PC-3 (cell line): ENCODE results near the gene PTPRD. TPM values are rescaled to one million over a fixed set of nuclear protein-coding genes. Genes with fewer than 3 reads are reported as not detected.

Source experiments
- ATAC-seq: fragments of 200-7000 bp; cut with Tn5 transposase; 2 replicates; pipeline ENCODE4 v1.9.1; 2020; ENCODE audit warnings: mild to moderate bottlenecking, moderate library complexity
- BruUV-seq: library from RNA; stranded (reverse); fragments of 400-500 nt; replicated peaks from 2 replicates; lab custom pipeline; 2021; lab: Mats Ljungman, UMichigan
- CTCF ChIA-PET: fragments of 300-600 bp; sonication (Branson Sonifier 250); formaldehyde crosslinking; loops from one replicate; lab custom pipeline; 2022; ENCODE audit warnings: antibody characterized with exemption; lab: Charles Lee
- POLR2A ChIA-PET: fragments of 300-600 bp; sonication (Branson Sonifier 250); formaldehyde crosslinking; loops from one replicate; lab custom pipeline; 2022; ENCODE audit warnings: antibody characterized with exemption; ENCODE audit not compliant: unreplicated experiment; lab: Charles Lee
- DNase-seq: peaks from one replicate; pipeline ENCODE4 v3.0.0-alpha.2; 2015
- H2AFZ ChIP-seq: fragments of 300-600 bp; sonication (generic); 2 replicates; pipeline ENCODE4 v1.6.0; 2016; ENCODE audit warnings: antibody characterized with exemption, low read length
- H3F3A ChIP-seq: fragments of 300-600 bp; sonication (generic); one replicate; pipeline ENCODE4 v1.6.0; 2017; ENCODE audit warnings: antibody characterized with exemption, low read length, control low read depth, mild to moderate bottlenecking; ENCODE audit not compliant: unreplicated experiment
- H3K27ac ChIP-seq: fragments of 300-600 bp; sonication (generic); 2 replicates; pipeline ENCODE4 v1.5.1; 2016; ENCODE audit warnings: mild to moderate bottlenecking, low read length
- H3K27me3 ChIP-seq: fragments of 300-600 bp; sonication (generic); 2 replicates; pipeline ENCODE4 v1.6.1; 2016; ENCODE audit warnings: low read length, mixed read lengths
- H3K36me3 ChIP-seq: fragments of 300-600 bp; sonication (generic); 2 replicates; pipeline ENCODE4 v1.6.1; 2016; ENCODE audit warnings: low read depth, mixed run types, low read length, mixed read lengths
- H3K4me1 ChIP-seq: fragments of 300-600 bp; sonication (generic); 2 replicates; pipeline ENCODE4 v1.5.1; 2016; ENCODE audit warnings: low read length; ENCODE audit not compliant: insufficient read depth
- H3K4me2 ChIP-seq: fragments of 300-600 bp; sonication (generic); 2 replicates; pipeline ENCODE4 v1.6.0; 2016; ENCODE audit warnings: low read length
- H3K4me3 ChIP-seq: fragments of 300-600 bp; sonication (generic); 2 replicates; pipeline ENCODE4 v1.5.1; 2016; ENCODE audit warnings: mild to moderate bottlenecking, low read length, mixed read lengths
- H3K79me2 ChIP-seq: fragments of 300-600 bp; sonication (generic); 2 replicates; pipeline ENCODE4 v1.6.1; 2017; ENCODE audit warnings: low read length, mixed read lengths
- H3K9ac ChIP-seq: fragments of 300-600 bp; sonication (generic); 2 replicates; pipeline ENCODE4 v1.6.0; 2016; ENCODE audit warnings: mild to moderate bottlenecking, low read length
- H3K9me2 ChIP-seq: fragments of 300-600 bp; sonication (generic); replicated peaks from 2 replicates; pipeline ENCODE4 v1.6.1; 2016; ENCODE audit warnings: mixed run types, low read length, mixed read lengths
- H3K9me3 ChIP-seq: fragments of 300-600 bp; sonication (generic); 2 replicates; pipeline ENCODE4 v1.6.1; 2016; ENCODE audit warnings: low read length, mixed read lengths
- H4K20me1 ChIP-seq: fragments of 300-600 bp; sonication (generic); 2 replicates; pipeline ENCODE4 v1.6.1; 2016; ENCODE audit warnings: low read length, mixed read lengths
- CTCF ChIP-seq: fragments of 300-600 bp; sonication (generic); conservative IDR thresholded peaks from 2 replicates; pipeline ENCODE4 v1.5.1; 2017; ENCODE audit warnings: antibody characterized with exemption, low read depth, mild to moderate bottlenecking, low read length
- EZH2 ChIP-seq: fragments of 300-600 bp; sonication (generic); IDR thresholded peaks from one replicate; pipeline ENCODE4 v1.6.1; 2017; ENCODE audit warnings: antibody characterized with exemption, mild to moderate bottlenecking, low read length; ENCODE audit not compliant: unreplicated experiment
- EZH2phosphoT487 ChIP-seq: fragments of 300-600 bp; sonication (generic); IDR thresholded peaks from 2 replicates; pipeline ENCODE4 v1.6.1; 2018; ENCODE audit warnings: mild to moderate bottlenecking, antibody characterized with exemption, low read length, borderline replicate concordance
- intact Hi-C: fragments of 100-400 bp; cut with micrococcal nuclease; formaldehyde crosslinking; loops from 2 replicates; pipeline ENCODE4 v1.9.0; 2023
- total RNA-seq: library from RNA; depleted of rRNA; stranded (reverse); fragments of >200 nt; gene quantifications from 2 replicates; pipeline ENCODE4 v1.2.3, GENCODE V29; 2014

PTPRD gene
- total RNA-seq, 1 experiment from 2014 or later = not detected

- TF ChIP-seq EZH2phosphoT487 (no peak), CTCF (no peak), EZH2 (no peak)
- intact Hi-C loops = no loop called here
- Histone ChIP-seq H4K20me1 (no peaks in the 10 kb centered on the region), H3K27me3 (no peaks in the 10 kb centered on the region), H2AFZ (no peak overlapping the region), H3K36me3 (no peaks in the 10 kb centered on the region), H3F3A (no peaks in the 10 kb centered on the region), H3K9ac (no peak overlapping the region), H3K79me2 (no peaks in the 10 kb centered on the region), H3K4me3 (no peak overlapping the region), H3K4me2 (no peak overlapping the region), H3K9me3 (no peaks in the 10 kb centered on the region), H3K9me2 (no peaks in the 10 kb centered on the region), H3K27ac (no peak overlapping the region), H3K4me1 (no peaks in the 10 kb centered on the region)
- DNase-seq (no peak), ATAC-seq (no peak)
- no TSS peak for BruUV-seq
- ChIA-PET CTCF (no interaction called here), POLR2A (no interaction called here)
Measured at GRCh38 chr9:8769153-8769552, 1843.6 kb downstream of the PTPRD start.

GRCh38 chr9:8766096-8766495 is 1846.7 kb downstream of the PTPRD start:
- Histone ChIP-seq H3K4me2 (no peak overlapping the region), H3F3A (no peaks in the 10 kb centered on the region), H3K9ac (no peak overlapping the region), H3K9me3 (no peaks in the 10 kb centered on the region), H3K27ac (no peak overlapping the region), H3K27me3 (no peaks in the 10 kb centered on the region), H3K36me3 (no peaks in the 10 kb centered on the region), H3K4me1 (no peaks in the 10 kb centered on the region), H4K20me1 (no peaks in the 10 kb centered on the region), H3K4me3 (no peak overlapping the region), H2AFZ (no peak overlapping the region), H3K9me2 (no peaks in the 10 kb centered on the region), H3K79me2 (no peaks in the 10 kb centered on the region)
- POLR2A ChIA-PET = no interaction called here
- TF ChIP-seq EZH2phosphoT487 (no peak), EZH2 (no peak)
- CTCF ChIA-PET = no interaction called here
- DNase-seq (no peak), ATAC-seq (no peak)
- intact Hi-C loops = no loop called here
- no TSS peak for BruUV-seq

GRCh38 chr9:8764051-8764450 is 1848.8 kb downstream of the PTPRD start:
- no peaks in the 10 kb centered on the region for H3K79me2 ChIP-seq
- H3K9me2 ChIP-seq = no peaks in the 10 kb centered on the region
- no peak for TF ChIP-seq CTCF
- TF ChIP-seq EZH2phosphoT487 = no peak
- no peak for TF ChIP-seq EZH2
- H3K9ac ChIP-seq = no peak overlapping the region
- ChIA-PET POLR2A (no interaction called here), CTCF (no interaction called here)
- DNase-seq (no peak), ATAC-seq (no peak)
- intact Hi-C loops = no loop called here
- no peaks in the 10 kb centered on the region for H4K20me1 ChIP-seq
- no peak overlapping the region for H3K4me2 ChIP-seq
- no peaks in the 10 kb centered on the region for H3K36me3 ChIP-seq
- no TSS peak for BruUV-seq
- no peak overlapping the region for H2AFZ ChIP-seq
- no peaks in the 10 kb centered on the region for H3K27me3 ChIP-seq
- H3K4me3 ChIP-seq = no peak overlapping the region
- no peaks in the 10 kb centered on the region for H3F3A ChIP-seq
- H3K9me3 ChIP-seq = no peaks in the 10 kb centered on the region
- no peaks in the 10 kb centered on the region for H3K4me1 ChIP-seq
- H3K27ac ChIP-seq = no peak overlapping the region
